ENCODE measurements around the gene ATP6V0E2.

ATP6V0E2 gene

GRCh38 chr7:149831741-149832219 lies 42.0 kb upstream of the ATP6V0E2 start:
- H3K4me3 ChIP-seq (ENCODE audit: low read length) = no peak overlapping the region
- H3K9me3 ChIP-seq (ENCODE audit: insufficient read depth, low read depth, low read length) = no peaks in the 10 kb centered on the region
- H3K27ac ChIP-seq (ENCODE audit: low read length) = no peak overlapping the region
- no peaks in the 10 kb centered on the region for H3K36me3 ChIP-seq (ENCODE audit: insufficient read depth, low read depth, low read length)
- no peak overlapping the region for H3K9ac ChIP-seq (ENCODE audit: low read depth, low read length)
- peaks cover 11% of the 10 kb centered on the region; the same call in 1 of the 2 replicates for H3K27me3 ChIP-seq (ENCODE audit: insufficient read depth, low read length)
- H3K4me1 ChIP-seq (ENCODE audit: insufficient read depth, low read length) = no peaks in the 10 kb centered on the region

- Histone ChIP-seq H3K36me3 (ENCODE audit: insufficient read depth, low read depth, low read length) (no peaks in the 10 kb centered on the region), H3K27me3 (ENCODE audit: insufficient read depth, low read length) (peaks cover 11% of the 10 kb centered on the region; the same call in 1 of the 2 replicates), H3K4me3 (ENCODE audit: low read length) (no peak overlapping the region), H3K27ac (ENCODE audit: low read length) (no peak overlapping the region), H3K9ac (ENCODE audit: low read depth, low read length) (no peak overlapping the region), H3K4me1 (ENCODE audit: insufficient read depth, low read length) (no peaks in the 10 kb centered on the region), H3K9me3 (ENCODE audit: insufficient read depth, low read depth, low read length) (no peaks in the 10 kb centered on the region)
Measured at GRCh38 chr7:149832332-149833041, 41.3 kb upstream of the ATP6V0E2 start.

GRCh38 chr7:149833495-149834130 lies 40.2 kb upstream of the ATP6V0E2 start:
- Histone ChIP-seq H3K9me3 (ENCODE audit: insufficient read depth, low read depth, low read length) (no peaks in the 10 kb centered on the region), H3K4me1 (ENCODE audit: insufficient read depth, low read length) (no peaks in the 10 kb centered on the region; the same call in 1 of the 2 replicates), H3K4me3 (ENCODE audit: low read length) (no peak overlapping the region), H3K9ac (ENCODE audit: low read depth, low read length) (no peak overlapping the region), H3K36me3 (ENCODE audit: insufficient read depth, low read depth, low read length) (no peaks in the 10 kb centered on the region), H3K27ac (ENCODE audit: low read length) (no peak overlapping the region), H3K27me3 (ENCODE audit: insufficient read depth, low read length) (peaks cover 11% of the 10 kb centered on the region; the same call in 1 of the 2 replicates)

- H3K4me1 ChIP-seq (ENCODE audit: insufficient read depth, low read length) = no peaks in the 10 kb centered on the region; the same call in 1 of the 2 replicates
- no peak overlapping the region for H3K4me3 ChIP-seq (ENCODE audit: low read length)
- no peaks in the 10 kb centered on the region for H3K36me3 ChIP-seq (ENCODE audit: insufficient read depth, low read depth, low read length)
- peaks cover 17% of the 10 kb centered on the region for H3K27me3 ChIP-seq (ENCODE audit: insufficient read depth, low read length)
- H3K9me3 ChIP-seq (ENCODE audit: insufficient read depth, low read depth, low read length) = no peaks in the 10 kb centered on the region
- no peak overlapping the region for H3K27ac ChIP-seq (ENCODE audit: low read length)
- no peak overlapping the region for H3K9ac ChIP-seq (ENCODE audit: low read depth, low read length)
Measured at GRCh38 chr7:149834601-149835000, 39.2 kb upstream of the ATP6V0E2 start.

GRCh38 chr7:149836434-149836833 lies 37.3 kb upstream of the ATP6V0E2 start:
- H3K27me3 ChIP-seq (ENCODE audit: insufficient read depth, low read length) = peaks cover 20% of the 10 kb centered on the region
- no peaks in the 10 kb centered on the region for H3K9me3 ChIP-seq (ENCODE audit: insufficient read depth, low read depth, low read length)

GRCh38 chr7:149837564-149838223 lies 36.1 kb upstream of the ATP6V0E2 start:
- H3K9me3 ChIP-seq (ENCODE audit: insufficient read depth, low read depth, low read length) = no peaks in the 10 kb centered on the region
- no peaks in the 10 kb centered on the region for H3K36me3 ChIP-seq (ENCODE audit: insufficient read depth, low read depth, low read length)
- peaks cover 28% of the 10 kb centered on the region for H3K27me3 ChIP-seq (ENCODE audit: insufficient read depth, low read length)
- H3K27ac ChIP-seq (ENCODE audit: low read length) = no peak overlapping the region
- H3K4me1 ChIP-seq (ENCODE audit: insufficient read depth, low read length) = no peaks in the 10 kb centered on the region; the same call in 1 of the 2 replicates
- no peak overlapping the region for H3K4me3 ChIP-seq (ENCODE audit: low read length)
- H3K9ac ChIP-seq (ENCODE audit: low read depth, low read length) = no peak overlapping the region

More at GRCh38 chr7:149836434-149836833, 37.3 kb upstream of the ATP6V0E2 start:
- H3K9ac ChIP-seq (ENCODE audit: low read depth, low read length) = no peak overlapping the region
- H3K4me1 ChIP-seq (ENCODE audit: insufficient read depth, low read length) = no peaks in the 10 kb centered on the region; the same call in 1 of the 2 replicates
- H3K4me3 ChIP-seq (ENCODE audit: low read length) = no peak overlapping the region
- H3K27ac ChIP-seq (ENCODE audit: low read length) = no peak overlapping the region
- no peaks in the 10 kb centered on the region for H3K36me3 ChIP-seq (ENCODE audit: insufficient read depth, low read depth, low read length)

GRCh38 chr7:149838224-149838991 lies 35.4 kb upstream of the ATP6V0E2 start, which contains the start of gene ZNF862:
TSS of gene ZNF862 (plus strand) at chr7:149838375. CDS start at chr7:149838612, 237 bp downstream.
- Histone ChIP-seq H3K4me3 (ENCODE audit: low read length) (peak within 1 kb of the TSS; percentile 91), H3K27me3 (ENCODE audit: insufficient read depth, low read length) (peaks cover 31% of the 10 kb centered on the region), H3K9me3 (ENCODE audit: insufficient read depth, low read depth, low read length) (no peaks in the 10 kb centered on the region), H3K4me1 (ENCODE audit: insufficient read depth, low read length) (no peaks in the 10 kb centered on the region; the same call in 1 of the 2 replicates), H3K36me3 (ENCODE audit: insufficient read depth, low read depth, low read length) (no peaks in the 10 kb centered on the region), H3K9ac (ENCODE audit: low read depth, low read length) (peak within 1 kb of the TSS; percentile 80; the same call in 1 of the 2 replicates), H3K27ac (ENCODE audit: low read length) (no peak within 1 kb of the TSS)

GRCh38 chr7:149838992-149839408 lies 34.8 kb upstream of the ATP6V0E2 start:
- no peak overlapping the region for H3K27ac ChIP-seq (ENCODE audit: low read length)
- H3K4me3 ChIP-seq (ENCODE audit: low read length) = peak overlapping the region; percentile 91
- no peaks in the 10 kb centered on the region for H3K36me3 ChIP-seq (ENCODE audit: insufficient read depth, low read depth, low read length)
- H3K9me3 ChIP-seq (ENCODE audit: insufficient read depth, low read depth, low read length) = no peaks in the 10 kb centered on the region
- H3K4me1 ChIP-seq (ENCODE audit: insufficient read depth, low read length) = no peaks in the 10 kb centered on the region; the same call in 1 of the 2 replicates
- peak overlapping the region; percentile 80; the same call in 1 of the 2 replicates for H3K9ac ChIP-seq (ENCODE audit: low read depth, low read length)
- peaks cover 31% of the 10 kb centered on the region for H3K27me3 ChIP-seq (ENCODE audit: insufficient read depth, low read length)

- Histone ChIP-seq H3K4me1 (ENCODE audit: insufficient read depth, low read length) (no peaks in the 10 kb centered on the region; the same call in 1 of the 2 replicates), H3K9ac (ENCODE audit: low read depth, low read length) (no peak overlapping the region), H3K27ac (ENCODE audit: low read length) (no peak overlapping the region), H3K9me3 (ENCODE audit: insufficient read depth, low read depth, low read length) (no peaks in the 10 kb centered on the region), H3K36me3 (ENCODE audit: insufficient read depth, low read depth, low read length) (no peaks in the 10 kb centered on the region), H3K4me3 (ENCODE audit: low read length) (no peak overlapping the region), H3K27me3 (ENCODE audit: insufficient read depth, low read length) (peaks cover 31% of the 10 kb centered on the region)
Measured at GRCh38 chr7:149839933-149840332, 33.8 kb upstream of the ATP6V0E2 start.

GRCh38 chr7:149843566-149843965 lies 30.2 kb upstream of the ATP6V0E2 start:
- Histone ChIP-seq H3K36me3 (ENCODE audit: insufficient read depth, low read depth, low read length) (no peaks in the 10 kb centered on the region), H3K9ac (ENCODE audit: low read depth, low read length) (no peak overlapping the region), H3K4me1 (ENCODE audit: insufficient read depth, low read length) (no peaks in the 10 kb centered on the region), H3K4me3 (ENCODE audit: low read length) (no peak overlapping the region), H3K9me3 (ENCODE audit: insufficient read depth, low read depth, low read length) (no peaks in the 10 kb centered on the region), H3K27me3 (ENCODE audit: insufficient read depth, low read length) (peaks cover 20% of the 10 kb centered on the region), H3K27ac (ENCODE audit: low read length) (no peak overlapping the region)

GRCh38 chr7:149844445-149844844 lies 29.3 kb upstream of the ATP6V0E2 start:
- Histone ChIP-seq H3K9ac (ENCODE audit: low read depth, low read length) (no peak overlapping the region), H3K4me1 (ENCODE audit: insufficient read depth, low read length) (no peaks in the 10 kb centered on the region), H3K4me3 (ENCODE audit: low read length) (no peak overlapping the region), H3K27ac (ENCODE audit: low read length) (no peak overlapping the region), H3K9me3 (ENCODE audit: insufficient read depth, low read depth, low read length) (no peaks in the 10 kb centered on the region), H3K36me3 (ENCODE audit: insufficient read depth, low read depth, low read length) (no peaks in the 10 kb centered on the region), H3K27me3 (ENCODE audit: insufficient read depth, low read length) (peaks cover 16% of the 10 kb centered on the region)

Data from iPS-20b (cell line).